LHCN-M2 (cell line): ENCODE measurements around the gene CST9. TPM values are rescaled to one million over a fixed set of nuclear protein-coding genes. Genes with fewer than 3 reads are reported as not detected.
"Not testable (repeated sequence)": the region's sequence is repeated elsewhere in the genome, so short reads cannot be mapped to it uniquely, and the experiment has no call there.

ENCODE experiments used
- DNase-seq: peaks from one replicate; pipeline ENCODE4 v3.0.0-alpha.2; 2012; ENCODE audit warnings: low read depth
- total RNA-seq: library from RNA; depleted of rRNA; stranded (reverse); fragments of >200 nt; gene quantifications from 2 replicates; pipeline ENCODE4 v1.2.3, GENCODE V29; 2014

Gene CST9
- total RNA-seq, 1 experiment from 2014 or later: not detected

DNA sequence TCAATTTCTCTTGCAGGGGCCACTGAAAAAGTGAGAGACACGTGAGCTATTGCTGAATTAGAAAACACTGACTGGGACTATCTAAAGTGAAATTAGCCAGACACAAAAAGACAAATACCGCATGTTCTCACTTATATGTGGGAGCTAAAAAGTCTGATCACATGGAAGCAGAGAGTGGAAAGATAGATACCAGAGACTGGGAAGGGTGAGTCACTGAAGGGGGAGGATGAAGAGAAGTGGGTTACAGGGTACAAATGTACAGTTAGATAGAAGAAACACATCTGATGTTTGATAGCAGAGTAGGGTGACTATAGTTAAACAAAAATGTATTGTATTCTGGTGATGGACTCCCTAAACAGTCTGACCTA, 18.6 kb upstream of the CST9 start:
- DNase-seq: peak; percentile 56

DNA sequence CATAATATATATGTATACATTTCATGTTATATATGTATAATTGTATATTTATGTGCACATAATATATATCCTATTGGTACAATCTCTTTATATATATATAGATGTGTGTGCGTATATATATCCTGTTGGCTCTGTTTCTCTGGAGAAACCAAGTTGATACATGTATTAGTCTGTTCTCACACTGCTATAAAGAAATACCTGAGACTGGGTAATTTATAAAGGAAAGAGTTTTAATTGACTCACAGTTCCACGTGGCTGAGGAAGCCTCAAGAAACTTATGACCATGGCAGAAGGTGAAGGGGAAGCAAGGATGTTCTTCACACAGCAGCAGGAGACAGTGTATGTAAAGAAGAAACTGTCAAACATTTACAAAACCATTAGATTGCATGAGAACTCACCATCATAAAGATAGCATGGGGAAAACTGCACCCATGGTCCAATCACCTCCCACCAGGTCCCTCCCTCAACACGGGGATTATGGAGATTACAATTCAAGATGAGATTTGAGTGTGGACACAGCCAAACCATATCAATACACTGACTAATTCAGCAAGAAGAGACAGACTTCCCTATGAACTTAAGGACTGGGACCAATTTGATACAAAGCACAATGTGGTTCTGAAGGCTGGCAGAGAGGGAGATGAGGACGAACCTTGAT, 18.1 kb upstream of the CST9 start:
- DNase-seq: no peak

DNA sequence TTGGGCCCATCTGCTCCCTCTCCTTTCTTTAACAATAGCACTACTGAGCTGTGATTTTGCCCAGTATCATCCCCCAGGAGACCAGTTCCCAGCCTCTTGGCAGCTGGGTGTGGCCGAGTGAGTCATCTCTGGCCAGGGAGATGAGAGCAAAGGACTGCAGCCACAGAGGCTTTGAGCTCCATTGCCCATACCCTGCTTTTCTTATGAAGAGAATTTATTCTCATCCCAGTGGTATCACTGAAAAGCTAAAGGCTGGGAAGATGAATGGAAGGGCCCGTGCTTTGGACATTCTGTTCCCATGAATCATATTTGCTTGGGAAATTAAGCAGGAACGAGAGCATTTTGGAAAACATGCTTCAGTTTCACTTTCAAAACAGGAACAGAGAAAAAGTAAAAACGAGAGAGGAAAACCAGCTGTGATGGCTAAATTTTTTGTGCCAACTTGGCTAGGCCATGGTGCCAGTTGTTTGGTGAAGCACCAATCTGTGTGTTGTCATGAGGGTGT, 17.2 kb upstream of the CST9 start:
- peak; percentile 99 for DNase-seq

DNA sequence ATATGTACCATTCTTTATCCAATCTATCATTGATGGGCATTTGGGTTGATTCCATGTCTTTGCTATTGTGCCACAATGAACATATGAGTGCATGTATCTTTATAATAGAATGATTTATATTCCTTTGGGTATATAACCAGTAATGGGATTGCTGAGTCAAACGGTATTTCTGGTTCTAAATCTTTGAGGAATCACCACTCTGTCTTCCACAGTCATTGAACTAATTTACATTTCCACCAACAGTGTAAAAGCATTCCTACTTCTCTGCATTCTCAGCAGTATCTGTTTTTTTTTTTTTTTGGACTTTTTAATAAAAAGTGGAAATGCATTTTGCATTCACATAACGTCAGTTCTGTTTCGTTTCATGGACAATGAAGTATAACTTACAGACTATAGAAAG, 16.7 kb upstream of the CST9 start:
- DNase-seq: not testable (repeated sequence)

- not testable (repeated sequence) for DNase-seq
These were observed 15.1 kb upstream of the CST9 start for GRCh38 chr20:23620670-23621386.

GRCh38 chr20:23614163-23614562, 8.4 kb upstream of the CST9 start:
- no peak for DNase-seq

GRCh38 chr20:23613676-23614075, 8.0 kb upstream of the CST9 start:
- DNase-seq: no peak

GRCh38 chr20:23612396-23612795, 6.7 kb upstream of the CST9 start:
- no peak for DNase-seq

GRCh38 chr20:23609486-23610109, 3.9 kb upstream of the CST9 start:
- no peak for DNase-seq

- no peak for DNase-seq
These were observed 2.6 kb upstream of the CST9 start for GRCh38 chr20:23608251-23608846.

- DNase-seq: no peak
These were observed 2.0 kb upstream of the CST9 start for GRCh38 chr20:23607497-23608245.

- peak; percentile 67 for DNase-seq
These were observed 934 bp upstream of the CST9 start for GRCh38 chr20:23606652-23607049.

GRCh38 chr20:23604306-23604705, 1.4 kb downstream of the CST9 start:
- no peak for DNase-seq

DNA sequence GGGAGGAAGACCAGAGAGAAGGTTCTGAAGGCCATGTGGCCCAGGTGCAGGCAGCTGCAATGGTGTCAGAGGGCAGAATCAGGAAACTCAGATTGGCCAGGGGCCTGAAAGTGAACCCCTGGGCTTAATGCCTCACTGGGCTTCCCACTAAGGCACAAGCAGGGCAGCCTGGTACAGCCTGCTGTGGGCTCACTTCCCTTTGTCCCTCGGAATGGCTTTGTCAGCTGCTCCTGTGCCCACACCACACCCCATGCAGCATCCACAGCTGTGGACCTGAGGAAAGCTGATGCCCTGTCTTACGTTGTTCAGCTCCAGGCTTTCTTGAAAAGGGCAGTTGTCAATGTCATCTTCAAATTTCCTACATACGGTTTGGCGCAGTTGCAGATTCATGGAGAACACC, 2.4 kb downstream of the CST9 start:
- no peak for DNase-seq

- DNase-seq: no peak
These were observed 3.0 kb downstream of the CST9 start for GRCh38 chr20:23602699-23603098.

GRCh38 chr20:23602241-23602640, 3.5 kb downstream of the CST9 start:
- no peak for DNase-seq

DNA sequence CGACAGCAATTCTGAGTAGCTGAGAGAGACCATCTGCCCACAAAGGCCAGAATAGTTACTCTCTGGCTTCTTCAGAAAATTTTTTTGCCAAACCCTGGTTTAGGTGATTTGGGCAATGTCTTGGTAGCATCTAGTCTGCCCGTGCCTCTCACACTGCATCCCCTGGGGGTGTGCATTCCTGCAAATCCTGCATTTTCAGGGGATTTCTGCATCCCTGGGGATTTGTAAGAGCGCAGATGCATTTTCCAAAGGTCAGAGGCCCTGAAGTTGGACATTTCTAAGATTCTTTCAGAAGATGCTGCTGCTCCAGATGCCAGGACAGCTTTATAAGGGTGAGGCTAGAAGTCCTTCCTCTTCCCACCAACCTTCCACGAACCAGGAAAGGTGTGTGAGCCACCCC, 4.0 kb downstream of the CST9 start:
- DNase-seq: no peak

GRCh38 chr20:23598481-23598880, 7.2 kb downstream of the CST9 start:
- no peak for DNase-seq

GRCh38 chr20:23596579-23597250, 9.0 kb downstream of the CST9 start:
- DNase-seq: peak; percentile 20

GRCh38 chr20:23595941-23596340, 9.8 kb downstream of the CST9 start:
- no peak for DNase-seq
